ENCODE results near the gene NEK6.

NEK6 gene

GRCh38 chr9:124270504-124271335, 13.0 kb downstream of the NEK6 start:
- Histone ChIP-seq H3K9me3 (ENCODE audit: control insufficient read depth, insufficient read depth, low read length) (no peaks in the 10 kb centered on the region), H3K27me3 (ENCODE audit: control insufficient read depth, insufficient read depth, low read length) (no peaks in the 10 kb centered on the region), H3K4me1 (ENCODE audit: control insufficient read depth, insufficient read depth, low read length) (no peaks in the 10 kb centered on the region), H3K36me3 (ENCODE audit: control insufficient read depth, insufficient read depth, low read length) (no peaks in the 10 kb centered on the region), H3K4me3 (ENCODE audit: low read depth, low read length) (no peak overlapping the region), H3K27ac (ENCODE audit: low read depth, low read length) (no peak overlapping the region), H3K9ac (ENCODE audit: low read depth, low read length) (no peak overlapping the region)

DNA sequence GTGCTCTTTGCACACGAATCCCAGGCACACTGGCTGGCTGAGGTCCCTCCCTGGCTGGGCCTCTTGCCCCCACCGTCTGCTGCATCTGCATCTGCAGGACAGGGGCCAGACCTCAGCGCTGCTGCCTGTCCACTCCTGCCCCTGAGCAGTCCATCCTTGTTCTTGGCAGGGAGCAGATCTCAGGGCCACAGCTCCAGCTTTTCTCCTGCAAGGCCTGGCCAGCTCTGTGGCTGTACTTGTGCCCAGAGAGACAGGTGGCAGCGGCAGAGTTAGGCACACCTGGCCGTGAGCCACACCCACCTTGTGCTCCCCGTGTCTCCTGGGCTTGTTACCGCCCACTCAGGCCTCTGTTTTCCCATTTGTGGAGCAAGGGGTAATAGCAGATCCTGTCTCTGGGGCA, 13.9 kb downstream of the NEK6 start:
- Histone ChIP-seq H3K4me3 (ENCODE audit: low read depth, low read length) (no peak overlapping the region), H3K27me3 (ENCODE audit: control insufficient read depth, insufficient read depth, low read length) (no peaks in the 10 kb centered on the region), H3K9ac (ENCODE audit: low read depth, low read length) (no peak overlapping the region), H3K4me1 (ENCODE audit: control insufficient read depth, insufficient read depth, low read length) (no peaks in the 10 kb centered on the region), H3K36me3 (ENCODE audit: control insufficient read depth, insufficient read depth, low read length) (no peaks in the 10 kb centered on the region), H3K27ac (ENCODE audit: low read depth, low read length) (no peak overlapping the region), H3K9me3 (ENCODE audit: control insufficient read depth, insufficient read depth, low read length) (no peaks in the 10 kb centered on the region)

GRCh38 chr9:124272118-124272517, 14.4 kb downstream of the NEK6 start:
- no peaks in the 10 kb centered on the region for H3K27me3 ChIP-seq (ENCODE audit: control insufficient read depth, insufficient read depth, low read length)
- no peaks in the 10 kb centered on the region for H3K36me3 ChIP-seq (ENCODE audit: control insufficient read depth, insufficient read depth, low read length)
- H3K9me3 ChIP-seq (ENCODE audit: control insufficient read depth, insufficient read depth, low read length), result no peaks in the 10 kb centered on the region
- no peaks in the 10 kb centered on the region for H3K4me1 ChIP-seq (ENCODE audit: control insufficient read depth, insufficient read depth, low read length)
- no peak overlapping the region for H3K4me3 ChIP-seq (ENCODE audit: low read depth, low read length)
- H3K9ac ChIP-seq (ENCODE audit: low read depth, low read length), result no peak overlapping the region
- H3K27ac ChIP-seq (ENCODE audit: low read depth, low read length), result no peak overlapping the region

DNA sequence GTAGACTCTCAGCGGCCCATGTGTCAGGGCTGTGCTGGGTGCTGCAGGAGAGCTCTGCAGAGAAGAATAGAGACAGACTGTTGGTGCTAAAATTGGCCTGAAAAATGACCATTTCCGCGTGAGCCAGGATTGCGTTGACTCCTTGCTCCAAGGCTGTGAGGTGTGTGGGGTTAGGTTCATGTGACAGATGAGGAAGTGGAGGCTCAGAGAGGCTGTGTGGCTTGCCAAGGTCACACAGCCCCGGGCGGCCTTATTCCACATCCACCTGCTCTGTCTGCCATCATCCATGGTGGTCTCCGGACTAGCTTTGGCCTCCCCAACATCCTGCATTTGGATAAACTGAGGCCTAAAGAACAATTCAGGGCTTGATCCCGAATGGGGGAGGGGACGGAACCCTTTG, 15.2 kb downstream of the NEK6 start:
- Histone ChIP-seq H3K4me3 (ENCODE audit: low read depth, low read length) (no peak overlapping the region), H3K27me3 (ENCODE audit: control insufficient read depth, insufficient read depth, low read length) (no peaks in the 10 kb centered on the region), H3K36me3 (ENCODE audit: control insufficient read depth, insufficient read depth, low read length) (no peaks in the 10 kb centered on the region), H3K9me3 (ENCODE audit: control insufficient read depth, insufficient read depth, low read length) (no peaks in the 10 kb centered on the region), H3K9ac (ENCODE audit: low read depth, low read length) (no peak overlapping the region), H3K27ac (ENCODE audit: low read depth, low read length) (no peak overlapping the region), H3K4me1 (ENCODE audit: control insufficient read depth, insufficient read depth, low read length) (no peaks in the 10 kb centered on the region)

GRCh38 chr9:124273427-124274160, 15.8 kb downstream of the NEK6 start:
- Histone ChIP-seq H3K9ac (ENCODE audit: low read depth, low read length) (no peak overlapping the region), H3K27ac (ENCODE audit: low read depth, low read length) (no peak overlapping the region), H3K4me1 (ENCODE audit: control insufficient read depth, insufficient read depth, low read length) (no peaks in the 10 kb centered on the region), H3K4me3 (ENCODE audit: low read depth, low read length) (no peak overlapping the region), H3K9me3 (ENCODE audit: control insufficient read depth, insufficient read depth, low read length) (no peaks in the 10 kb centered on the region), H3K36me3 (ENCODE audit: control insufficient read depth, insufficient read depth, low read length) (no peaks in the 10 kb centered on the region), H3K27me3 (ENCODE audit: control insufficient read depth, insufficient read depth, low read length) (no peaks in the 10 kb centered on the region)

GRCh38 chr9:124274226-124274625, 16.5 kb downstream of the NEK6 start:
- Histone ChIP-seq H3K9me3 (ENCODE audit: control insufficient read depth, insufficient read depth, low read length) (no peaks in the 10 kb centered on the region), H3K4me3 (ENCODE audit: low read depth, low read length) (no peak overlapping the region), H3K9ac (ENCODE audit: low read depth, low read length) (no peak overlapping the region), H3K36me3 (ENCODE audit: control insufficient read depth, insufficient read depth, low read length) (no peaks in the 10 kb centered on the region), H3K27me3 (ENCODE audit: control insufficient read depth, insufficient read depth, low read length) (no peaks in the 10 kb centered on the region), H3K27ac (ENCODE audit: low read depth, low read length) (no peak overlapping the region), H3K4me1 (ENCODE audit: control insufficient read depth, insufficient read depth, low read length) (no peaks in the 10 kb centered on the region)

DNA sequence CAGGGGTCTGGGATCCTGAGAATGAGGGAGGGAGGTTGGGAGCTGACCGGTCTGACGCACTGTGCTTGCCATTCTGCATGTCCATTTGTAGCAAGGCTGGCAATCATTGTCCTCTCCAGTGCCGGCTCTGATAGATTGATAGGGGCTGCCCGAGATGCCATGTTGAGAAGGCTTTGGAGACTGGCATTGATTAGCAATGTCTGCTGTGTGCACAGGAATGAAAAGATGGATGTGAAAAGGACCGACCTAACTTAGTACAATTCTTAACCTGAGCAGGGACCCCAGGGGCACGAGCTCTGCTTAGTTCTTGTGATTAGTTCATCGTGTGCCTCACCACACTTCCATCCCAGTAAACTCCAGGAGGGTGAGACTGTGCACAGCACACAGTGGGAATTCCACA, 17.0 kb downstream of the NEK6 start:
- no peak overlapping the region for H3K4me3 ChIP-seq (ENCODE audit: low read depth, low read length)
- H3K4me1 ChIP-seq (ENCODE audit: control insufficient read depth, insufficient read depth, low read length), result no peaks in the 10 kb centered on the region
- no peak overlapping the region for H3K27ac ChIP-seq (ENCODE audit: low read depth, low read length)
- H3K27me3 ChIP-seq (ENCODE audit: control insufficient read depth, insufficient read depth, low read length), result no peaks in the 10 kb centered on the region
- H3K36me3 ChIP-seq (ENCODE audit: control insufficient read depth, insufficient read depth, low read length), result no peaks in the 10 kb centered on the region
- no peak overlapping the region for H3K9ac ChIP-seq (ENCODE audit: low read depth, low read length)
- H3K9me3 ChIP-seq (ENCODE audit: control insufficient read depth, insufficient read depth, low read length), result no peaks in the 10 kb centered on the region

GRCh38 chr9:124277420-124277819, 19.7 kb downstream of the NEK6 start:
- Histone ChIP-seq H3K4me3 (ENCODE audit: low read depth, low read length) (no peak overlapping the region), H3K27ac (ENCODE audit: low read depth, low read length) (no peak overlapping the region), H3K36me3 (ENCODE audit: control insufficient read depth, insufficient read depth, low read length) (no peaks in the 10 kb centered on the region), H3K9me3 (ENCODE audit: control insufficient read depth, insufficient read depth, low read length) (no peaks in the 10 kb centered on the region), H3K9ac (ENCODE audit: low read depth, low read length) (no peak overlapping the region), H3K27me3 (ENCODE audit: control insufficient read depth, insufficient read depth, low read length) (no peaks in the 10 kb centered on the region), H3K4me1 (ENCODE audit: control insufficient read depth, insufficient read depth, low read length) (no peaks in the 10 kb centered on the region)

DNA sequence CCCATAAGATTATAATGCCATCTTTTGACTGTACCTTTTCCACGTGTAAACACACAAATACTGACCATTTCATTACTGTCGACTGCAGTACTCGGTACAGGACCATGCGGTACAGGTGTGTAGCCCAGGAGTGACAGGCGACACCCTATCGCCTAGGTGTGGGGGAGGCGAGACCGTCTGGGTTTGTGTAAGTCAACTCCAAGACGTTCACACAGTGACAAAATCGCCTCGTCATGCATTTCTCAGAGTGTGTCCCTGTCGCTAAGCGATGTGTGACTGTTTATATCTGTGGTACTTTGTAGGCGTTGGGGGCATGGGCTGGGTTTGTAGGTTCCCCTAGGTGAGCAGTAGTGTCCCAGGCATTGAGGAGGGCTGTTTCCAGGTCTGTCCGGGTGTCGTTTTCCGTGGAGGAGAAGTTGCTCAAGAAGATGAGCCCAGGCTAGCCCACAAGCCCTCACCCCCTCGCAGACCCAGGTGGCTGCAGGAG, 20.3 kb downstream of the NEK6 start:
- Histone ChIP-seq H3K9ac (ENCODE audit: low read depth, low read length) (no peak overlapping the region), H3K27me3 (ENCODE audit: control insufficient read depth, insufficient read depth, low read length) (no peaks in the 10 kb centered on the region), H3K9me3 (ENCODE audit: control insufficient read depth, insufficient read depth, low read length) (no peaks in the 10 kb centered on the region), H3K4me3 (ENCODE audit: low read depth, low read length) (no peak overlapping the region), H3K36me3 (ENCODE audit: control insufficient read depth, insufficient read depth, low read length) (no peaks in the 10 kb centered on the region), H3K4me1 (ENCODE audit: control insufficient read depth, insufficient read depth, low read length) (no peaks in the 10 kb centered on the region), H3K27ac (ENCODE audit: low read depth, low read length) (no peak overlapping the region)

- Histone ChIP-seq H3K4me3 (ENCODE audit: low read depth, low read length) (no peak overlapping the region), H3K4me1 (ENCODE audit: control insufficient read depth, insufficient read depth, low read length) (no peaks in the 10 kb centered on the region), H3K9me3 (ENCODE audit: control insufficient read depth, insufficient read depth, low read length) (no peaks in the 10 kb centered on the region), H3K27ac (ENCODE audit: low read depth, low read length) (no peak overlapping the region), H3K36me3 (ENCODE audit: control insufficient read depth, insufficient read depth, low read length) (no peaks in the 10 kb centered on the region), H3K27me3 (ENCODE audit: control insufficient read depth, insufficient read depth, low read length) (no peaks in the 10 kb centered on the region), H3K9ac (ENCODE audit: low read depth, low read length) (no peak overlapping the region)
Measured at GRCh38 chr9:124279531-124280175, 21.9 kb downstream of the NEK6 start.

GRCh38 chr9:124280176-124280691, 22.5 kb downstream of the NEK6 start:
- Histone ChIP-seq H3K27ac (ENCODE audit: low read depth, low read length) (no peak overlapping the region), H3K27me3 (ENCODE audit: control insufficient read depth, insufficient read depth, low read length) (no peaks in the 10 kb centered on the region), H3K9me3 (ENCODE audit: control insufficient read depth, insufficient read depth, low read length) (no peaks in the 10 kb centered on the region), H3K4me3 (ENCODE audit: low read depth, low read length) (no peak overlapping the region), H3K36me3 (ENCODE audit: control insufficient read depth, insufficient read depth, low read length) (no peaks in the 10 kb centered on the region), H3K4me1 (ENCODE audit: control insufficient read depth, insufficient read depth, low read length) (no peaks in the 10 kb centered on the region), H3K9ac (ENCODE audit: low read depth, low read length) (no peak overlapping the region)

Data from HUES48 (cell line).